ENCODE results near the gene DUSP5.
"Not testable (repeated sequence)": the region's sequence is repeated elsewhere in the genome, so short reads cannot be mapped to it uniquely, and the experiment has no call there.

DUSP5 gene

DNA sequence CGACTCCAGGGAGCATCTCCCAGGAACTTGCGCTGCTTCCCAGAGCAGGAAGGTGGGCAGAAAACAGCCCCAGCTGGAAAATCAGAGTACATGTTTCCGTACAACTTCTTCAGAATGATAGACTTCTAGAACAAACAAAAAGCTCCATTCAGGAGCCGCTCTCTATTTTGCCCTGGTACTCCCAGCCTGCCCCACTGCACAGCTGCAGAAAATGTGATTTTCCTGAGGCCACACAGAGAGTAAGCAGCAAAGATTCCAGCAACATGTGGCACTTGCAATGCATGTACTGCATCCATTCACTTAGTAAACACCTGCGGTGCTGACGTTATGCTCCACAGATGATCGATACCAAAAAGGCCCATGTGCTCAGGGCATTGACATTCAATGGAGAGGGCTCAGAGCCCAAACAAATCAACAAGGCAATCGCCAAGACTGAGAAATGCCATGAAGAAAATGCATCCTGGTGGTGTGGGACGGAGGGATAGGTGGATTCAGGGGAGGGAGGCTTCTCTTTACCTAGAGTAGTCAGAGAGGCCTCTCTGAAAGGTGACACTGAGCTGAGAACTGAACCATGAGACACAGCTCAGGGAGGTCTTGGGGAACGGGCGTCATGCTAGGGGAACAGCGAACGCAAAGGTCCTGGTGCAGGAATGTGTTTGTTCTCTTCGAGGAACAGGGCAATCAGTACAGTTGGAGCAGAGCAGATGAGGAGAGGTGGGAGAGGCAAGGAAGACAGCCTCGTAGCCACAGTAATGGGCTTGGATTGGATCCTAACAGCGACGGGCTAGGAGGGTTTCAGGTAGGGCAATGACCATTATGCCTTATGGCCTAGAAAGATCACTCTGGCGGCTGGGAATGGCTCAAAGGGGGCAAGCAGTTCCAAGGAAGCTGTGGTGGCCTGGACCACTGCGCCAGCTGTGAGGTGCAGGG is 35.3 kb upstream of the DUSP5 start:
- peaks cover 8% of the 10 kb centered on the region for H3K27me3 ChIP-seq (ENCODE audit: control insufficient read depth, insufficient read depth, low read length)
- H3K4me3 ChIP-seq (ENCODE audit: low read depth, low read length): no peak overlapping the region
- no peaks in the 10 kb centered on the region for H3K4me1 ChIP-seq (ENCODE audit: control insufficient read depth, insufficient read depth, low read length)
- no peak overlapping the region for H3K9ac ChIP-seq (ENCODE audit: low read depth, low read length)
- no peaks in the 10 kb centered on the region for H3K9me3 ChIP-seq (ENCODE audit: control insufficient read depth, insufficient read depth, low read length)
- no peaks in the 10 kb centered on the region for H3K36me3 ChIP-seq (ENCODE audit: control insufficient read depth, insufficient read depth, low read length)

DNA sequence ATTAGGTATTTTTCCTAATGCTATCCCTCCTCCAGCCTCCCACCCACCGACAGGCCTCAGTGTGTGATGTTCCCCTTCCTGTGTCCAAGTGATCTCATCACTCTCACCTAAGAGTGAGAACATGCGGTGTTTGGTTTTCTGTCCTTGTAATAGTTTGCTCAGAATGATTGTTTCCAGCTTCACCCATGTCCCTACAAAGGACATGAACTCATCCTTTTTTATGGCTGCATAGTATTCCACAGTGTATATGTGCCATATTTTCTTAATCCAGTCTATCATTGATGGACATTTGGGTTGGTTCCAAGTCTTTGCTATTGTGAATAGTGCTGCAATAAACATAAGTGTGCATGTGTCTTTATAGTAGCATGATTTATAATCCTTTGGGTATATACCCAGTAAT is 29.4 kb upstream of the DUSP5 start:
- not testable (repeated sequence) for H3K9me3 ChIP-seq (ENCODE audit: control insufficient read depth, insufficient read depth, low read length); H3K9ac ChIP-seq (ENCODE audit: low read depth, low read length); H3K4me3 ChIP-seq (ENCODE audit: low read depth, low read length); H3K36me3 ChIP-seq (ENCODE audit: control insufficient read depth, insufficient read depth, low read length); H3K27me3 ChIP-seq (ENCODE audit: control insufficient read depth, insufficient read depth, low read length); H3K4me1 ChIP-seq (ENCODE audit: control insufficient read depth, insufficient read depth, low read length)

DNA sequence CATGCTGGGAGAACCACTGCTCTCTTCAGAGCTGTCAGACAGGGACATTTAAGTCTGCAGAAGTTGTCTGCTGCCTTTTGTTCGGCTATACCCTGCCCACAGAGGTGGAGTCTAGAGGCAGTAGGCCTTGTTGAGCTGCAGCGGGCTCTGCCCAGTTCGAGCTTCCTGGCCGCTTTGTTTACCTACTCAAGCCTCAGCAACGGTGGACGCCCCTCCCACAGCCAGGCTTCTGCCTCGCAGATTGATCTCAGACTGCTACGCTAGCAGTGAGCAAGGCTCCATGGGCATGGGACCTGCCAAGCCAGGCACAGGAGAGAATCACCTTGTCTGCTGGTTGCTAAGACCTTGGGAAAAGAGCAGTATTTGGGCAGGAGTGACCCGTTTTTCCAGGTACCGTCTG is 27.2 kb upstream of the DUSP5 start:
- not testable (repeated sequence) for H3K4me3 ChIP-seq (ENCODE audit: low read depth, low read length); H3K9ac ChIP-seq (ENCODE audit: low read depth, low read length); H3K9me3 ChIP-seq (ENCODE audit: control insufficient read depth, insufficient read depth, low read length); H3K36me3 ChIP-seq (ENCODE audit: control insufficient read depth, insufficient read depth, low read length); H3K27me3 ChIP-seq (ENCODE audit: control insufficient read depth, insufficient read depth, low read length); H3K4me1 ChIP-seq (ENCODE audit: control insufficient read depth, insufficient read depth, low read length)

DNA sequence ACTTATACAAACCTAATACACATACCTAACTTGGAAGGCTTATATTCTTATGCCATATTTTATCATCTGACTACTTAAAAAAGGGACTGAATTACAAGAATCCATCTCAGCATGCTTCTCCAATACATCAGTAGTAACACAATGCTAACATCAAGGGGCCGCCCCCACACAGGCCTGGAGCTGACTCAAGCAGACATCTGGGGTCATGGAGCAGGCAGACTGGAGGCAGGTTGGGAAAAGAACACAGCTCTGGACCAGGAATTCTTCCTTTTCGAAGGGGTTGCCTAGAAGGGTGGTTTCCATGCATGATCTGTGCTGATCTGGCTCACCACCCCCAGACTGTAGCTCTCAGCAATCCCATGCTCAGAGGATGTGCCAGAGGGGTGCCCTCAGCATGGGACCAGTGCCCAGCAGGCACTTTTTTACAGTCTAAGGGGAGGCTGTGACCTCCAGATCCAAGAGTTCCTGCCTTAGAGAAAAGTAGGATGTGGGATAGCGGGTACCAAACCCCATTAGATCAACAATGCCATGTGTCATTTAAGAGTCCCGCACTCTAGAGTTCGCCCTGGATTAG is 26.1 kb upstream of the DUSP5 start:
- no peak overlapping the region for H3K4me3 ChIP-seq (ENCODE audit: low read depth, low read length)
- H3K4me1 ChIP-seq (ENCODE audit: control insufficient read depth, insufficient read depth, low read length): no peaks in the 10 kb centered on the region
- H3K9ac ChIP-seq (ENCODE audit: low read depth, low read length): no peak overlapping the region
- no peaks in the 10 kb centered on the region for H3K36me3 ChIP-seq (ENCODE audit: control insufficient read depth, insufficient read depth, low read length)
- no peaks in the 10 kb centered on the region for H3K27me3 ChIP-seq (ENCODE audit: control insufficient read depth, insufficient read depth, low read length)
- H3K9me3 ChIP-seq (ENCODE audit: control insufficient read depth, insufficient read depth, low read length): no peaks in the 10 kb centered on the region

DNA sequence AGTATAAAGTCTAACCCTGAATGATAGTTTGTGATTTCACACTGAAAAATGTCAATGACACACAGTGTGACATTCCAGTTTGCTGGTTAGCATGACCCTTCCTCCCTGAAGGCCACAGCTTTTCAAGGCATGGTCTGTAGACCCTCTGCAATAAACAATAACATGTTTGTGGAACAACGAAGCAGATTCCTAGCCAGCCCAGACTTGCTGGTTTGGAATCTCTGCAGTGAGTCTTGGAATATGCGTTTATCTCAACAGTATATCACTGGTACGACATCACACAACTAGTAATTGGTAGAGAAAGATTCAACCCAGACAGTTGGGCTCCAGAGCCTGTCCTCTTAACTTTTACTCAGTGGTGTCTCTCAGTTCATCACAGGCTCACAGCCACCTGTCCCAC is 23.7 kb upstream of the DUSP5 start:
- Histone ChIP-seq H3K27me3 (ENCODE audit: control insufficient read depth, insufficient read depth, low read length) (no peaks in the 10 kb centered on the region), H3K36me3 (ENCODE audit: control insufficient read depth, insufficient read depth, low read length) (no peaks in the 10 kb centered on the region), H3K4me1 (ENCODE audit: control insufficient read depth, insufficient read depth, low read length) (no peaks in the 10 kb centered on the region), H3K9ac (ENCODE audit: low read depth, low read length) (no peak overlapping the region), H3K4me3 (ENCODE audit: low read depth, low read length) (no peak overlapping the region), H3K9me3 (ENCODE audit: control insufficient read depth, insufficient read depth, low read length) (no peaks in the 10 kb centered on the region)

GRCh38 chr10:110474826-110475225 is 22.9 kb upstream of the DUSP5 start:
- Histone ChIP-seq H3K4me1 (ENCODE audit: control insufficient read depth, insufficient read depth, low read length) (no peaks in the 10 kb centered on the region), H3K27me3 (ENCODE audit: control insufficient read depth, insufficient read depth, low read length) (no peaks in the 10 kb centered on the region), H3K36me3 (ENCODE audit: control insufficient read depth, insufficient read depth, low read length) (no peaks in the 10 kb centered on the region), H3K9me3 (ENCODE audit: control insufficient read depth, insufficient read depth, low read length) (no peaks in the 10 kb centered on the region), H3K9ac (ENCODE audit: low read depth, low read length) (no peak overlapping the region), H3K4me3 (ENCODE audit: low read depth, low read length) (no peak overlapping the region)

DNA sequence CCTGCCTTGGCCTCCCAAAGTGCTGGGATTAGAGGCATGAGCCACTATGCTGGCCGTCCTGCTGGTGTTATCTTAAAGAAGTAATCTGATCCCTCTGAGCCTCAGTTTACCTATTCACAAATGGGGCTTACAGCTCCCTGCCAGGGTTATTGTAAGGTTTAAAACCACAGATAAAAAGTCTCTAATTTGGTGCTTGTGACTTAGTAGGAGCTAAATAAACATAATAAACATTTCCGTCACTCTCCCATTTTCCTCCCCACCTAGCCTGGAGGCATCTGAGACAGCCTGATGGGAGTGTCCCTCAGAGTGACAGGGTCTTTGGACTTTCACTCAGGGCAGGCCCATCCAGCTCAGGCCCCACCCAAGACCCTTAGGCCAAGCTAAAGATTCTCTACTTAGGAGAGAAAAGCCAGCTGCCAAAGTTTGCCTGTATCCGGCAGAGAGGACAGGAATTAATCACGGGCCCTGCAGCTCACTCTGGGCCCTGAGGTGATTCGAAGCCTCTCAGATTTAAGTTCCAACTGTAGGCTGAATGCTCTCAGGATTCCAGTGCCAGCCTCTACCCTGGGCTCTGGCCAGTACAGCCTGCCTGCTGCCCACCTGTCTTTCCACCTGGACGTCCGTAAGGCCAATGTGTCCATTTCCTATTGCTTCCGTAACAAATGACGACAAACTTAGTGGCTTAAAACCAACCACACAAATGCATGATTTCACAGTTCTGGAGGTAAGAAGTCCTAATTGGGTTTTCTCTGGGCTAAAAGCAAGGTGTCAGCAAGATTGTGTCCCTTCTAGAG is 21.8 kb upstream of the DUSP5 start:
- H3K36me3 ChIP-seq (ENCODE audit: control insufficient read depth, insufficient read depth, low read length): no peaks in the 10 kb centered on the region
- no peak overlapping the region for H3K9ac ChIP-seq (ENCODE audit: low read depth, low read length)
- H3K27me3 ChIP-seq (ENCODE audit: control insufficient read depth, insufficient read depth, low read length): no peaks in the 10 kb centered on the region
- no peak overlapping the region for H3K4me3 ChIP-seq (ENCODE audit: low read depth, low read length)
- no peaks in the 10 kb centered on the region for H3K4me1 ChIP-seq (ENCODE audit: control insufficient read depth, insufficient read depth, low read length)
- H3K9me3 ChIP-seq (ENCODE audit: control insufficient read depth, insufficient read depth, low read length): no peaks in the 10 kb centered on the region

DNA sequence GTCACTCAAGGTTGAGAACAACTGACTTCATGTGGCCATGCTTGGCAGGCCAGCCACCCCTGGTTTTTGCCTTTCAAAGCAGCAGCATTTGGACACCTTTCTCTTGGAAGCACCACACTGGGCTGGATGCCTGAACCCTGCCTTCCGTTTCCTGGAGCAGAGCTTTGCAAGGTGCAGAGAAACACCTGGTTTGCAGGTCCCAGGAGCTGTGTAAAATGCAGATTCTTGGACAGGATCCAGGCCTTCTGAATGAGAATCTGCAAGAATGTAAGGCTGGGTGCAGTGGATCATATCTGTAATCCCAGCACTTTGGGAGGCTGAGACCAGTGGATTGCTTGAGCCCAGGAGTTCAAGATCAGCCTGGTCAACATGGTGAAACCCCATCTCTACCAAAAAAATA is 18.0 kb upstream of the DUSP5 start:
- Histone ChIP-seq H3K36me3 (ENCODE audit: control insufficient read depth, insufficient read depth, low read length) (no peaks in the 10 kb centered on the region), H3K4me3 (ENCODE audit: low read depth, low read length) (no peak overlapping the region), H3K9me3 (ENCODE audit: control insufficient read depth, insufficient read depth, low read length) (no peaks in the 10 kb centered on the region), H3K27me3 (ENCODE audit: control insufficient read depth, insufficient read depth, low read length) (no peaks in the 10 kb centered on the region), H3K4me1 (ENCODE audit: control insufficient read depth, insufficient read depth, low read length) (no peaks in the 10 kb centered on the region), H3K9ac (ENCODE audit: low read depth, low read length) (no peak overlapping the region)

DNA sequence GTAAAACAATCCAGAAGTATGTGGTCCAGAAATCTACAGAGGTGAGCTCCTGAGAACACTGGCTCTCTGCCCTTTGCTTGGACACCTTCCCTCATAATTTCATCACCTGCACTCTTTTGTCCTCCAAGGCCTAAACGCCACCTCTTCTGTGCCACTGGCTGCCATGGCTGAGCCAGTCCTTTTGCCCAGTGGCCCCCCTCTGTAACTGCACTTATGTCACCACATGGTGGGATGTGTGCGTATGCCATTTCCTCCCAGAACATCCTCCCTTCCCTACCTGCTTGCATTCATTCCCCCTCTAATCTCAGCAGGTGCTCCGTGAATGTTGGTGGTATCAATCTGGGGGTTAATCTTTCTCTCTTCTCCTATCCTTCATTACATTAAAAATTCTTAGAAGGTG is 17.3 kb upstream of the DUSP5 start:
- Histone ChIP-seq H3K9ac (ENCODE audit: low read depth, low read length) (no peak overlapping the region), H3K27me3 (ENCODE audit: control insufficient read depth, insufficient read depth, low read length) (no peaks in the 10 kb centered on the region), H3K4me3 (ENCODE audit: low read depth, low read length) (no peak overlapping the region), H3K9me3 (ENCODE audit: control insufficient read depth, insufficient read depth, low read length) (no peaks in the 10 kb centered on the region), H3K4me1 (ENCODE audit: control insufficient read depth, insufficient read depth, low read length) (no peaks in the 10 kb centered on the region), H3K36me3 (ENCODE audit: control insufficient read depth, insufficient read depth, low read length) (no peaks in the 10 kb centered on the region)

DNA sequence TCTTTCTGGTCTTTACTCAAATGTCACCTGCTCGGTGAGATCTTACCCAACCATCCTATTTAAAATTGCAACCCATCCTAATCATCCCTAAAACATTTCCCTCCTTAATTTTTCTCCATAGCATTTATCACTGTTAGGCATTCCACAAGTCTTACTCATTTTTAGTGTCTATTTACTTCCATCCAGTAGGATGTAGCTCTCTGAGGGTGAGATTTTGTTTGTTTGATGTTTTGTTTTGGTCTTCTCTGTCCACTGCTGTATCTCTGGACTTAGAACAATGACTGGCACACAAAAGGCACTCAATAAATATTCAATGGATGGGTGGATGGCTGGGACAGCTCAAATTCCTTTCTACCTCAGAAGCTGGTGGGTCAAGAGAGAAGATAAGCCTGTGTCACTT is 15.8 kb upstream of the DUSP5 start:
- Histone ChIP-seq H3K4me1 (ENCODE audit: control insufficient read depth, insufficient read depth, low read length) (peaks cover 4% of the 10 kb centered on the region), H3K36me3 (ENCODE audit: control insufficient read depth, insufficient read depth, low read length) (no peaks in the 10 kb centered on the region), H3K9ac (ENCODE audit: low read depth, low read length) (no peak overlapping the region), H3K27me3 (ENCODE audit: control insufficient read depth, insufficient read depth, low read length) (no peaks in the 10 kb centered on the region), H3K4me3 (ENCODE audit: low read depth, low read length) (no peak overlapping the region), H3K9me3 (ENCODE audit: control insufficient read depth, insufficient read depth, low read length) (no peaks in the 10 kb centered on the region)

GRCh38 chr10:110483633-110484032 is 14.1 kb upstream of the DUSP5 start:
- Histone ChIP-seq H3K9me3 (ENCODE audit: control insufficient read depth, insufficient read depth, low read length) (no peaks in the 10 kb centered on the region), H3K36me3 (ENCODE audit: control insufficient read depth, insufficient read depth, low read length) (no peaks in the 10 kb centered on the region), H3K4me3 (ENCODE audit: low read depth, low read length) (no peak overlapping the region), H3K9ac (ENCODE audit: low read depth, low read length) (no peak overlapping the region), H3K27me3 (ENCODE audit: control insufficient read depth, insufficient read depth, low read length) (no peaks in the 10 kb centered on the region), H3K4me1 (ENCODE audit: control insufficient read depth, insufficient read depth, low read length) (peaks cover 13% of the 10 kb centered on the region)

GRCh38 chr10:110485541-110485940 is 12.2 kb upstream of the DUSP5 start:
- peaks cover 19% of the 10 kb centered on the region for H3K4me1 ChIP-seq (ENCODE audit: control insufficient read depth, insufficient read depth, low read length)
- H3K9ac ChIP-seq (ENCODE audit: low read depth, low read length): no peak overlapping the region
- H3K4me3 ChIP-seq (ENCODE audit: low read depth, low read length): no peak overlapping the region
- no peaks in the 10 kb centered on the region for H3K36me3 ChIP-seq (ENCODE audit: control insufficient read depth, insufficient read depth, low read length)
- no peaks in the 10 kb centered on the region for H3K27me3 ChIP-seq (ENCODE audit: control insufficient read depth, insufficient read depth, low read length)
- H3K9me3 ChIP-seq (ENCODE audit: control insufficient read depth, insufficient read depth, low read length): no peaks in the 10 kb centered on the region
